Right atrium auricular region (tissue), 2 donors: Measurements from ENCODE around the gene BPGM. TPM values are rescaled to one million over a fixed set of nuclear protein-coding genes. Genes with fewer than 3 reads are reported as not detected.
"Not testable (repeated sequence)": the region's sequence is repeated elsewhere in the genome, so short reads cannot be mapped to it uniquely, and the experiment has no call there.

Experiments
- DNase-seq: peaks from one replicate; pipeline ENCODE4 v3.0.0-alpha.2; 2019; ENCODE audit warnings: low spot score
- H3K27ac ChIP-seq, 2 donors: fragments of 200-600 bp; sonication (generic); 1 replicate in 1 of 2; 2 replicates in 1 of 2; pipeline ENCODE4 v1.5.1; 2016 to 2019
- H3K27me3 ChIP-seq, 2 donors: fragments of 200-600 bp; sonication (generic); one replicate each; pipeline versions ENCODE4 v1.5.1 to v1.6.0; 2017 to 2019
- H3K36me3 ChIP-seq: fragments of 200-600 bp; sonication (generic); one replicate; pipeline ENCODE4 v1.5.1; 2016
- H3K4me1 ChIP-seq, 2 donors: fragments of 200-600 bp; sonication (generic); one replicate each; pipeline versions ENCODE4 v1.5.1 to v1.6.0; 2017 to 2019
- H3K4me3 ChIP-seq, 2 donors: fragments of 200-600 bp; sonication (generic); 1 replicate in 1 of 2; 2 replicates in 1 of 2; pipeline ENCODE4 v1.5.1; 2017 to 2019; ENCODE audit warnings: mild to moderate bottlenecking in 1 of 2, moderate library complexity in 1 of 2
- H3K9me3 ChIP-seq, 2 donors: fragments of 200-600 bp; sonication (generic); one replicate each; pipeline ENCODE4 v1.5.1; 2019
- total RNA-seq, 2 donors: library from RNA; depleted of rRNA; stranded (reverse); fragments of >200 nt; gene quantifications; one replicate each; pipeline ENCODE4 v1.1.0, GENCODE V29; 2016
- TF ChIP-seq, protein P1 (sequence below), 2 donors: fragments of 200-600 bp; sonication (generic); IDR thresholded peaks; one replicate each; pipeline ENCODE4 v1.5.1; 2019; ENCODE audit warnings: antibody characterized with exemption in 2 of 2

Gene BPGM
- total RNA-seq, 2 donors from 2014 or later, result 12.5 to 16.7 TPM

DNA sequence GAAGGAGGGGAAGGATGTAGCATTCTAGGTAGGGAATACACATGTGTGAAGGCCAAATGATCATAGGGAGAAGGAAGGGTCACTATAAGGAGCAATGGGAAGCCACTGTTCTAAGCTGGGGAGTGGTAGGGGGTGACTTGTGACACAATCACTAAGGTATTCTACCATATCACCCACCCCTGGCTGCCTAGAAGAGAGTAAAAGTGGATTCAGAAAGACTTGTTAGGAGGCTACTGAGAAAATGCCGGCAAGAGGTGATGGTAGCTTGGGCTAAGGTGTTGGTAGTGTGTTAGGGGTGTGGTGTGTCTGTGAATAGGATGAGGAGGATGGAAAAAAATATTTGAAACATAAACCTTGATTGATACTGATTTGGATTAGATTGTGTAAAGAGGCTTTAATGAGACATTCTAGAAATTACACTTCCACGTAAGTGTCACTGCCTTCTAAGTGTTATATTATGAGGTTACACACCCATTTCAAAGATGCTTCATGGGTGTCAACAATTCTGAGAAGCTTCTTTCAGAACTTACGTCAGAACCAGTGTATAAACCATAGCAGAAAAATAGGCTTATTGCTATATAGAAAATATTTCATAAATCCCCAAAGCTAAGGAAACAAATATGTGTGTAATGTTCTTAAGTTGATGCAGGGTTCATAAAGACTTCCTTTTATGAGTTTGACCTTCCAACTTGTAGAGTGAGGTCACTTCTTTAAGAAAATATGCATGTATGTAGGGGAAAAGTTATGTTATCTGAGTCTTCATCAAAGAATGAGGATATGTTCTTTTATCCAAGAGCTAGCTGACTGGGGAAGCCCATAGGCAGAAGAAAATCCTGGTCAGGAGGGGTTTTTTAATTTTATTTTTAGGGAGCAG is 5.6 kb upstream of the BPGM start:
- DNase-seq, result no peak
- H3K9me3 ChIP-seq, result no peaks in the 10 kb centered on the region
- no peaks in the 10 kb centered on the region for H3K36me3 ChIP-seq
- TF ChIP-seq, protein P1, sequence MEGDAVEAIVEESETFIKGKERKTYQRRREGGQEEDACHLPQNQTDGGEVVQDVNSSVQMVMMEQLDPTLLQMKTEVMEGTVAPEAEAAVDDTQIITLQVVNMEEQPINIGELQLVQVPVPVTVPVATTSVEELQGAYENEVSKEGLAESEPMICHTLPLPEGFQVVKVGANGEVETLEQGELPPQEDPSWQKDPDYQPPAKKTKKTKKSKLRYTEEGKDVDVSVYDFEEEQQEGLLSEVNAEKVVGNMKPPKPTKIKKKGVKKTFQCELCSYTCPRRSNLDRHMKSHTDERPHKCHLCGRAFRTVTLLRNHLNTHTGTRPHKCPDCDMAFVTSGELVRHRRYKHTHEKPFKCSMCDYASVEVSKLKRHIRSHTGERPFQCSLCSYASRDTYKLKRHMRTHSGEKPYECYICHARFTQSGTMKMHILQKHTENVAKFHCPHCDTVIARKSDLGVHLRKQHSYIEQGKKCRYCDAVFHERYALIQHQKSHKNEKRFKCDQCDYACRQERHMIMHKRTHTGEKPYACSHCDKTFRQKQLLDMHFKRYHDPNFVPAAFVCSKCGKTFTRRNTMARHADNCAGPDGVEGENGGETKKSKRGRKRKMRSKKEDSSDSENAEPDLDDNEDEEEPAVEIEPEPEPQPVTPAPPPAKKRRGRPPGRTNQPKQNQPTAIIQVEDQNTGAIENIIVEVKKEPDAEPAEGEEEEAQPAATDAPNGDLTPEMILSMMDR (IDR thresholded peaks at IDR 0.05), result no peak
- no peak overlapping the region for H3K4me3 ChIP-seq
- peaks cover 0 to 11% of the 10 kb centered on the region in 2 donors for H3K4me1 ChIP-seq
- no peak overlapping the region for H3K27ac ChIP-seq
- H3K27me3 ChIP-seq, result no peaks in the 10 kb centered on the region

DNA sequence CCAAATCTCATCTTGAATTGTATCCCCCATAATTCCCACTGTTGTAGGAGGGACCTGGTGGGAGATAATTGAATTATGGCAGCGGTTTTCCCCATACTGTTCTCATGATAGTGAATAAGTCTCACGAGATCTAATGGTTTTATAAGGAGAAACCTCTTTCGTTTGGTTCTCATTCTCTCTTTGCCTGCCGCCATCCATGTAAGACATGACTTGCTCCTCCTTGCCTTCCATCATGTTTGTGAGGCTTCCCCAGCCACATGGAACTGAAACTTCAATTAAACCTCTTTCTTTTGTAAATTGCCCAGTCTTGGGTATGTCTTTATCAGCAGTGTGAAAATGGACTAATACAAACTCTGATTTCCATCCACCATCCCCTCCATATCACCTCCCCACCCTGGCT is 4.7 kb upstream of the BPGM start:
- H3K4me1 ChIP-seq, result peaks cover 0 to 11% of the 10 kb centered on the region in 2 donors
- not testable (repeated sequence) for H3K27me3 ChIP-seq, H3K4me3 ChIP-seq, H3K27ac ChIP-seq, H3K9me3 ChIP-seq, DNase-seq, H3K36me3 ChIP-seq

DNA sequence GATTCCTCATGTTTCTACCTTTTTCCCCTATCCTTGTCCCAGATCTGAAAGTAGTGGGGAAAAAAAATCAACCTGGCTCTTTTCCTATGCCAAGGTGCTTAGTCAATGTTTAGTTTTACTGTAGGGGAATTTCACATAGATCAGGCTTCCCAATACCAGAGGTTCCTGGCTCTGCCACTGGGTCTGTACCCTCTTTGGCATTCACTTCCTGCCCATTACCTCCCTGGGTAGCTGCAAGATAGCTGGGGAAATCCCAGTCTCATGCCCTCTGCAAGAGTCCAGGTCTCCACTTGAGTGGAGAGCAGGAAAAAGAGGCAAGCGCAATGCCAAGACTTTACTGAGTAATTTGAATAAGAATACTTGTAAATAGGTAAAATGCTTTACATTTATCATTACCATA is 3.5 kb upstream of the BPGM start:
- no peak overlapping the region for H3K27ac ChIP-seq
- H3K27me3 ChIP-seq, result no peaks in the 10 kb centered on the region
- H3K9me3 ChIP-seq, result no peaks in the 10 kb centered on the region
- DNase-seq, result no peak
- peaks cover 0 to 17% of the 10 kb centered on the region in 2 donors for H3K4me1 ChIP-seq
- TF ChIP-seq, protein P1 (IDR thresholded peaks at IDR 0.05), result no peak
- H3K4me3 ChIP-seq, result no peak overlapping the region
- no peaks in the 10 kb centered on the region for H3K36me3 ChIP-seq

DNA sequence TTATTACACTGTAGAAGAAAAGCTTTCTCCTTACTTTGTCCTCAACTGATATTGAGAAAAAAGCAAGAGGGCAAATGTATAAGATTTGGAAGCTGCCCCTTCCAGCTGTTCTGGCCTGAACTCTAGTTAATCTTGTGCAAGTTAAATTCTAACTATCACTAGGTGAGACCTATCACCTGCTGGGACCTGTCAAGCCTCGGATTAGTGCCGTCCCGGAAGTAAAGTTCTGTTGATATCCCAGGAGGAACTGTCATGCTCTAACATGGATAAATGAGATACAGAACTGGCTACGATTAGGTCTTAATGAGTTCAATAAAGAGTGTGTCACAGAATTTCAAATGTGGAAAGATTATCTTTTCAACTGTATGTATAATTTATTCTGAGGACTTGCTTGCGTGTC is 1.2 kb upstream of the BPGM start:
- TF ChIP-seq, protein P1 (IDR thresholded peaks at IDR 0.05), result no peak
- H3K27ac ChIP-seq, result peak overlapping the region; percentile 81 to 87
- DNase-seq, result no peak
- H3K4me3 ChIP-seq, result peak overlapping the region; percentile 79 to 80
- H3K9me3 ChIP-seq, result no peaks in the 10 kb centered on the region
- H3K27me3 ChIP-seq, result no peaks in the 10 kb centered on the region
- H3K36me3 ChIP-seq, result no peaks in the 10 kb centered on the region
- peaks cover 0 to 17% of the 10 kb centered on the region in 2 donors for H3K4me1 ChIP-seq

DNA sequence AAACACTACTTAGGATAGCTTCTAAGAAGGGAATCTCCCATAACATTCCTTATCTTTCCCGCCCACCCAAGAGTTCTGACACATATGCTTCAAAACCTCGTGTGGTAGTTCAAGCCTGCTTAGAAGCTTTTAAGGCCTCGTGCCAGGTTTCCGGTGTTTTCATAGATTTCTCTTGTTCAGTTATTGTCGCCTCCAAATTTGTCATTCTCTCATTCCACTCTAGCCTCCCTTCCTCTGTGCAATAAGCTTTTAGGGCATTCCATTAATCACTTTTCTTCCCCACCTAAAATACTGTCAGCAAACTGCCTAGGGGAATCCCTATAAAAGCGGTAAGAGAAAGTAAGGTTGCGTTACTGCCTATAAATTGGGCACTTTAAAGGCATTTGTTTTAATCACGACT is 718 bp upstream of the BPGM start:
- no peak for DNase-seq
- H3K27me3 ChIP-seq, result no peaks in the 10 kb centered on the region
- H3K27ac ChIP-seq, result peak overlapping the region; percentile 81 to 87
- no peaks in the 10 kb centered on the region for H3K9me3 ChIP-seq
- H3K4me3 ChIP-seq, result peak overlapping the region; percentile 79 to 80
- no peaks in the 10 kb centered on the region for H3K36me3 ChIP-seq
- peaks cover 0 to 17% of the 10 kb centered on the region in 2 donors for H3K4me1 ChIP-seq
- TF ChIP-seq, protein P1 (IDR thresholded peaks at IDR 0.05), result no peak

DNA sequence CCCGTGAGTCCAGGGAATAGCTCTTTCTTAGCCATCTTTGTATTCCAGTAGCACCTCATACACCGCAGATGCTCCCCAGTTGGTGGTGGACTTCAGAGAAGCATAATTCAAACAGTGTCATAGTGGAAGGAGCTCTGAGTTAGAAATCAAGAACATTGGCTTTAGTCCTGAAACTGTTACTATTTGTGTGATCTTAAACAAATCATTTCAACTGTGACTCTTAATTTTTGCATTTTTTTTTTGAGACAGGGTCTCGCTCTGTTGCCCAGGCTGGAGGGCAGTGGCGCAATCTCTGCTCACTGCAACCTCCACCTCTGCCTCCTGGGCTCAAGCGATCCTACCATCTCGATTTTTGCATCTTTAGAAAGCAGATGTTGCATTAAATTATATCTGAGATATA is 1.8 kb downstream of the BPGM start:
- Histone ChIP-seq H3K27ac (no peak overlapping the region), H3K4me3 (no peak overlapping the region), H3K36me3 (no peaks in the 10 kb centered on the region), H3K4me1 (peaks cover 0 to 17% of the 10 kb centered on the region in 2 donors), H3K27me3 (no peaks in the 10 kb centered on the region), H3K9me3 (no peaks in the 10 kb centered on the region)
- TF ChIP-seq, protein P1 (IDR thresholded peaks at IDR 0.05), result no peak
- DNase-seq, result no peak
